Measurements from ENCODE around the gene CAPN9.
"Not testable (repeated sequence)": the region's sequence is repeated elsewhere in the genome, so short reads cannot be mapped to it uniquely, and the experiment has no call there.

The CAPN9 gene

GRCh38 chr1:230767859-230768612, 20.8 kb downstream of the CAPN9 start:
- ATAC-seq; H3K9me3 Mint-ChIP-seq; H3K4me3 Mint-ChIP-seq; DNase-seq (ENCODE audit: low spot score in 2 of 2); H3K4me1 Mint-ChIP-seq; H3K36me3 Mint-ChIP-seq; H3K27ac Mint-ChIP-seq: not testable (repeated sequence)

DNA sequence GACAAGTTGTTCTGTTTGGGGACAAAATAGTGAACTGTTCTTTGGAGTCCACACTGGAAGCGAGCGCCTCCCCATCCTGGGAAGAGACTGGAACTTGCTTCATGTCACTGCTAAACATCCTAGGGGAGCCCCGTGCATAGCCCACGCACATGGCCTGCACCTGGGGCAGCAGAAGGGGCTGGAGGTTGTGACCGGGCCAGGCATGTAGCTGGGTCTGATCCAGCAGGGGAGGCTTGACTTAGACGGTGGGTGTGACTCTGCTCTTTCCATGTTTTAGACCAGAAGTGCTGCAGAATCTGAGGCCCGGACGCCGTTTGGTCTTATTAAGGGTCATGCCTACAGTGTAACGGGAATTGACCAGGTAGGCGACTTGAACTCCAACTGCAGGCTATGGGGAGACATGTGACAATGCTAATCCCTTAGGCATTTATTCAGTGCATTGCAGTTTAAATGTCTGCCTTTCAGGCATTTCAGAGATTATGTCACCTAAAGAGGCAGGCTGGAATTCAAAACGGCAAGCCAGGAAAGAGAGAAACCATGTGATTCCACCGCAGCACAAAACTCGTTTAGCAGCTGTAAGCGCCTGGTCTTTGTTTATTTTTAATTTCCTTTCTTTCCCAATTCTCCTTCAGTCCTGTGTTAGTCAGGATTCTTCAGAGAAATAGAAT, 21.8 kb downstream of the CAPN9 start:
- ATAC-seq (no peak), DNase-seq (ENCODE audit: low spot score in 2 of 2) (no peak)
- Mint-ChIP-seq H3K9me3 (no peaks in the 10 kb centered on the region), H3K36me3 (no peaks in the 10 kb centered on the region), H3K4me3 (no peak overlapping the region), H3K27ac (no peak overlapping the region), H3K4me1 (no peaks in the 10 kb centered on the region)

- no peak overlapping the region for H3K4me3 Mint-ChIP-seq
- H3K36me3 Mint-ChIP-seq: no peaks in the 10 kb centered on the region
- DNase-seq (ENCODE audit: low spot score in 2 of 2): no peak
- no peaks in the 10 kb centered on the region for H3K9me3 Mint-ChIP-seq
- no peak overlapping the region for H3K27ac Mint-ChIP-seq
- no peak for ATAC-seq
- H3K4me1 Mint-ChIP-seq: no peaks in the 10 kb centered on the region
Observed at GRCh38 chr1:230770317-230770716, 23.1 kb downstream of the CAPN9 start.

DNA sequence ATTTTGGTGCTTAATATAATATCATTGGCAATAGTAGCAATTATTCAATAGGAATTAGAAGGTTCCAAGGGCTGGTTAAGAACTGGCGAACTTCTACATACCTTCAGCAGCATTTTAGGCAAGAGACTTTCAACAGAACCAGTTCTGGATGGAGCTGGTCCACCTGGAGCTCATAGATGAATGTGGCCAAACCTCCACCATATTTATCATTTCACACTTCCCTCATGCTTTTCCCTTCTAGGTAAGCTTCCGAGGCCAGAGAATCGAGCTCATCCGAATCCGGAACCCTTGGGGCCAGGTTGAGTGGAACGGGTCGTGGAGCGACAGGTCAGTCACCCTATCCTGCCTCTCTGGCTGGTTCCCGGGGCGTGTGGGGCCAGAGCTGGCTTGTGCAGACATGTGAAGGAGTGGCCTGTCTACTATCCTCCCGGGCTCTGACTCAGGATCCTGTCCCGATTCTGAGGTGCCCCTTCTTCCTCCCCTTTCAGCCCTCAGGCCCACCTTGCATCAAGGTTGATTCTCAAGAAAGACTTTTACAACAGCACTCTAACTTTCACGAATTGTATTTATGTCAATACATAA, 24.7 kb downstream of the CAPN9 start:
- DNase-seq (ENCODE audit: low spot score in 2 of 2): no peak
- H3K27ac Mint-ChIP-seq: no peak overlapping the region
- ATAC-seq: no peak
- H3K4me3 Mint-ChIP-seq: no peak overlapping the region
- no peaks in the 10 kb centered on the region for H3K4me1 Mint-ChIP-seq
- no peaks in the 10 kb centered on the region for H3K9me3 Mint-ChIP-seq
- H3K36me3 Mint-ChIP-seq: no peaks in the 10 kb centered on the region

DNA sequence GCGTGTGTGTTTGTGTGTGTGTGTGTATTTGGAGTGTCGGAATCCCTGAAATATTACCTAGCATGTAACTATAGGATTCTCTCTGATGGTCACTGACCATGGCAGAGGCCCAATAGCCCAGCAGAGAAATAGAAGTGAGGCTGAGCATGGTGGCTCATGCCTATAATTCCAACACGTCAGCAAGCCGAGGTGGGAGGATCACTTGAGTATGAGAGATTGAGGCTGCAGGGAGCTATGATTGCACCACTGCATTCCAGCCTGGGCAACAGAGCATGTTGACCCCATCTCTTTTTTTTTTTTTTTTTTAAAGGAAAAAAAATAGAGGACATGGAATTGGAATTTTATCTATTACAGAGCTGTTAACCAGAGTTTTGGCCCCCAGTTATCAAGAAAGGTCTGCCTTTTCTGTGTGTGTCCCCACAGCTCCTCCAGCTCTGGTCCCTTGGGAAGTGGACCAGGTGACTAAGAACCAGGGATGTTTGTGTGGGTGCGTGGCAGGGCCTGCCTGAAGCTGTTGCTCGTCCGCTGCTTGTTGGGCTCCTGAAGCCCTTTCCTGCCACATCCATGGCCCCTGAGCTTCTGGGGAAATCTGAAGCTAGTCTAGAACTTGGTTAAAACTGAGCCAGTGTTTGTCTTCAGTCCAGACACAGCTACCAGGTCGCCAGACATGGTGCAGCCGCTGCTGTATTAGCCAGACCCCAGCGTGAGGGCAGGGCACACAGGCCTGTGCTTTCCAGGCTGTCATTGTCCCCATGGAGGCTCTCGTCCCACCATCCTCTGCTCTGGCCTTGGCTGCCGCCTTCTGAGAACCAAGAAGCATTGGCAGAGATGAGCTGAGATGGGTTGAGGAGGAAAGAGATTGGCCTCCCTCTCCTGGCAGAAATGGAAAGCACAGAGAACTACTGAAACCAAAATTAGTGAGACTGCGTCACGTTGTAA, 25.5 kb downstream of the CAPN9 start:
- DNase-seq (ENCODE audit: low spot score in 2 of 2) (no peak), ATAC-seq (no peak)
- no peaks in the 10 kb centered on the region for H3K4me1 Mint-ChIP-seq
- no peaks in the 10 kb centered on the region for H3K36me3 Mint-ChIP-seq
- H3K4me3 Mint-ChIP-seq: no peak overlapping the region
- no peak overlapping the region for H3K27ac Mint-ChIP-seq
- no peaks in the 10 kb centered on the region for H3K9me3 Mint-ChIP-seq

DNA sequence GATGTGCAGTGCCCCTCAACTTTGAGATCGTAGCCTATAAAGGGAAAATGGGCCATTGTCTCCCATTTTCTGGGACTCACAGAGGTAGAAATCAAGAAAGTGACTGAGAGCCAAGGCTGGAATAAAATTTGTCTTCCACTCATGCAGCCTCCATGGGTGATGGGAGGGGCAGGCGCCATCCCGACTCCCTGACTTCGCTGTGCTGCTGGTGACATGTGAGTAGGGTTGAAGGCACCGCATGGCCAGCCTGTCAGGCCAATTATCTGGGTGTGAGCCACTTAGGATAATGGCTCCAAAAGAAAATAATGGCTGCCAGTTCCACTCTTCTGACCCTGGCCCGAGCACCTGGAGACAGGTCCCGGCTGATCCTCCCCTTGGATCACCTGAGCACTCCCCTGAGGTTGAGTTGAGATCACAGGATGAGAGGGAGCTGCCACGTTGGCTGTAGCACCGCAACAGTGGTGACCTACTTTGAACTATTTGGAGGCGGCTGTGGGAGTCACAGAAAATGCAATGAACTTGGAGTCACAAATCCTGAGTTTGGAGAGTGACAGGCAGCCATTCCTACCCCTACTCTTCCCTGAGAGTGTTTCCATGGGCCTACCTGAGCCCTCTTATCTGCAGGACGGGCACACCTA, 26.3 kb downstream of the CAPN9 start:
- Mint-ChIP-seq H3K36me3 (no peaks in the 10 kb centered on the region), H3K27ac (no peak overlapping the region), H3K4me3 (no peak overlapping the region), H3K4me1 (no peaks in the 10 kb centered on the region), H3K9me3 (no peaks in the 10 kb centered on the region)
- ATAC-seq (no peak), DNase-seq (ENCODE audit: low spot score in 2 of 2) (no peak)

DNA sequence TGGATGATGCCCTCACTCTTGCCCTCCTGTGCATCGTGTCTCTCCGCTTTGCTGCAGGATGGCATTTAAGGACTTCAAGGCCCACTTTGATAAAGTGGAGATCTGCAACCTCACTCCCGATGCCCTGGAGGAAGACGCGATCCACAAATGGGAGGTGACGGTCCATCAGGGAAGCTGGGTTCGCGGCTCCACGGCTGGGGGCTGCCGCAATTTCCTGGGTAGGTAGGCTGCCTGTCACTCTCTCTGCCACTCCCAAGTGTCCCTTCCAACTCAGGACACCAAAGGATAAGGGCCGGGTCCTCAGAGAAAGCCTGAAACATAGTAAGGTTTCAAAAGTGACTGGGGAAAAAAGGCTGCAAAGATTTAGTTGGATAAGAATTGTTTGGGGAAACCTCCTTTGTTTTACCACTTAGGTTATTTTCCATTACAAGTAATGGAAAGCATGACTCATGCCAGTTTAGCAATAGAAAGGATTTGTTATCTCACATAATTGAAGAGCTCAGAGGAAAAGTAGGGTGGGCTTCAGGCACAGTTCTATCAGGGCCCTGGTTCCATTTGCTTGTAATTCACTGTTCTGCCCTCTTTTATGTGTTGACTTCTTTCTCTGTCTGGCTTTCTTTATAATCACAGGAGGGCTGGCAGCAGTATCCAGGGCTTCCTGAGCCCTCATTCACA, 31.9 kb downstream of the CAPN9 start:
- Mint-ChIP-seq H3K4me1 (no peaks in the 10 kb centered on the region), H3K36me3 (no peaks in the 10 kb centered on the region), H3K27ac (no peak overlapping the region), H3K4me3 (no peak overlapping the region), H3K9me3 (no peaks in the 10 kb centered on the region)
- DNase-seq (ENCODE audit: low spot score in 2 of 2) (no peak), ATAC-seq (no peak)

DNA sequence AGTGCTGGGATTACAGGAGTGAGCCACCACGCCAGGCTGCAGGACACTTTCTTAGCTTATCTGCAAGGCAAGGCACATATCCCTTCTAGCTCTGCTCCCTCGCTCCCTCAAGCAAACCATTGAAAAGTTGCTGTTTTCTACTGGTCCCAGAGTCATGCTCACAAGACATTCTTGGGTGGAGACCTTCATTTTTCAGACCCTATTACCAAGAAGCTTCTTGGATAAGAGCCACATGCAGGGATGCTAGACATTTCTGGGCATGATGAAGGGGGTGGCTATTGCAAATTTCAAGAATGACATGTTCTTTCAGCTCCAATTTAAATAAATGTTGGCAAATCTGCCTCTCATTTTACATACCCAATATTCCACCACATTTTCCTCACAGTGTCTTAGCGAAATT, 33.9 kb downstream of the CAPN9 start:
- no peak for DNase-seq (ENCODE audit: low spot score in 2 of 2)
- no peak for ATAC-seq
- Mint-ChIP-seq H3K27ac (no peak overlapping the region), H3K4me3 (no peak overlapping the region), H3K9me3 (no peaks in the 10 kb centered on the region), H3K4me1 (no peaks in the 10 kb centered on the region), H3K36me3 (no peaks in the 10 kb centered on the region)

DNA sequence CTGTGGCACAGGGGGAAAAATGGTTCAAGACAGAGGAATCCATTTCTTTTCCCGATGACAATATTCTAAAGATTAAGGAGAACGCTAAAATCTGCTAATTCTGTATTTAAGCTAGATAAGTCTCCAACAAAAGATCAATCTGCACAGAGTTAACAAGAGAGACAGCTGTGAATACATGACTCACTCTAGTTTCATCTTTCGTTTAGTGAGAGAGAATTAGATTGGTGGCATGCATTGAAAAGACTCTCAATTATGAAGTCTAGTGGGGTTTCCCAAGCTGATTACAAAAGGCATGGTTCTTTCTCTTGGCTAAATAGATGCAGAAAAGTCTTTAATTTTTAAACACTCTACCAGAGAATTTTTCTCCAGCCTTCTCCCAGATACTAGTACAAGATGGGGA, 34.4 kb downstream of the CAPN9 start:
- no peaks in the 10 kb centered on the region for H3K9me3 Mint-ChIP-seq
- H3K27ac Mint-ChIP-seq: no peak overlapping the region
- ATAC-seq (peak; percentile 61), DNase-seq (ENCODE audit: low spot score in 2 of 2) (no peak)
- H3K36me3 Mint-ChIP-seq: no peaks in the 10 kb centered on the region
- H3K4me3 Mint-ChIP-seq: no peak overlapping the region
- no peaks in the 10 kb centered on the region for H3K4me1 Mint-ChIP-seq

DNA sequence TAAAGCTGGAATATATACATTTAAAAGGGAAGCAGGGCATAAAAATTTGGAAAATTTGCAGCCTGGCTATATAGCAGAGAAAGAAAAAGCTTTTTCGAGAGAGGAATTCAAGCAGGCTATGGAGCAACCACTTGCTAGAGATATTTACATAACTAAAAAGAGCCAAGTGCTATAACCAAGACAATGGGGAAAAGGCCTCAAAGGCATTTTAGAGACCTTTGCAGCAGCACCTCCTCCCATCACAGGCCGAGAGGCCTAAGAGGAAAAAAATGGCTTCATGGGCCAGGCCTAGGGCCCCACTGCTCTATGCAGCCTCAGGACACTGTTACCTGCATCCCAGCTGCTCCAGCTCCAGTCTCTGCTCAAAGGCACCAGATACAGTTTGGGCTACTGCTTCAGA, 37.0 kb downstream of the CAPN9 start:
- no peaks in the 10 kb centered on the region for H3K36me3 Mint-ChIP-seq
- DNase-seq (ENCODE audit: low spot score in 2 of 2) (no peak), ATAC-seq (no peak)
- H3K9me3 Mint-ChIP-seq: no peaks in the 10 kb centered on the region
- no peak overlapping the region for H3K4me3 Mint-ChIP-seq
- H3K27ac Mint-ChIP-seq: no peak overlapping the region
- H3K4me1 Mint-ChIP-seq: no peaks in the 10 kb centered on the region

- Mint-ChIP-seq H3K4me1 (no peaks in the 10 kb centered on the region), H3K36me3 (no peaks in the 10 kb centered on the region), H3K27ac (no peak overlapping the region), H3K4me3 (no peak overlapping the region), H3K9me3 (no peaks in the 10 kb centered on the region)
- ATAC-seq: no peak
- DNase-seq (ENCODE audit: low spot score in 2 of 2): no peak
Observed at GRCh38 chr1:230785636-230786384, 38.6 kb downstream of the CAPN9 start.

- no peak overlapping the region for H3K27ac Mint-ChIP-seq
- ATAC-seq (no peak), DNase-seq (ENCODE audit: low spot score in 2 of 2) (no peak)
- H3K9me3 Mint-ChIP-seq: no peaks in the 10 kb centered on the region
- no peaks in the 10 kb centered on the region for H3K36me3 Mint-ChIP-seq
- H3K4me3 Mint-ChIP-seq: no peak overlapping the region
- no peaks in the 10 kb centered on the region for H3K4me1 Mint-ChIP-seq
Observed at GRCh38 chr1:230786385-230786753, 39.2 kb downstream of the CAPN9 start.

GRCh38 chr1:230787471-230787870, 40.3 kb downstream of the CAPN9 start:
- Mint-ChIP-seq H3K4me1 (no peaks in the 10 kb centered on the region), H3K4me3 (no peak overlapping the region), H3K36me3 (no peaks in the 10 kb centered on the region), H3K9me3 (no peaks in the 10 kb centered on the region), H3K27ac (no peak overlapping the region)
- DNase-seq (ENCODE audit: low spot score in 2 of 2): no peak
- no peak for ATAC-seq

Data from stimulated activated effector memory CD8-positive, alpha-beta T cell treated with anti-CD3 and anti-CD28 coated beads, Interleukin-12 subunit alpha, Interleukin-12 subunit beta, amount 100 ng/mL, for 72 hours (primary cell).